Measurements from ENCODE around the gene TMEM212.
"Not testable (repeated sequence)": the region's sequence is repeated elsewhere in the genome, so short reads cannot be mapped to it uniquely, and the experiment has no call there.

Gene TMEM212

GRCh38 chr3:171835116-171835515 is 8.0 kb upstream of the TMEM212 start:
- DNase-seq (ENCODE audit: low read depth): no peak

GRCh38 chr3:171835613-171836012 is 7.5 kb upstream of the TMEM212 start:
- no peak for DNase-seq (ENCODE audit: low read depth)

GRCh38 chr3:171836855-171837254 is 6.3 kb upstream of the TMEM212 start:
- no peak for DNase-seq (ENCODE audit: low read depth)

GRCh38 chr3:171837698-171838097 is 5.5 kb upstream of the TMEM212 start:
- DNase-seq (ENCODE audit: low read depth): no peak

- peak; percentile 89 for DNase-seq (ENCODE audit: low read depth)
Measured at GRCh38 chr3:171838218-171838720, 4.9 kb upstream of the TMEM212 start.

- DNase-seq (ENCODE audit: low read depth): no peak
Measured at GRCh38 chr3:171839270-171839669, 3.9 kb upstream of the TMEM212 start.

- no peak for DNase-seq (ENCODE audit: low read depth)
Measured at GRCh38 chr3:171840445-171840810, 2.7 kb upstream of the TMEM212 start.

- no peak for DNase-seq (ENCODE audit: low read depth)
Measured at GRCh38 chr3:171840811-171841619, 2.1 kb upstream of the TMEM212 start.

- no peak for DNase-seq (ENCODE audit: low read depth)
Measured at GRCh38 chr3:171841620-171842000, 1.5 kb upstream of the TMEM212 start.

GRCh38 chr3:171844873-171845272 is 1.7 kb downstream of the TMEM212 start:
- DNase-seq (ENCODE audit: low read depth): no peak

- no peak for DNase-seq (ENCODE audit: low read depth)
Measured at GRCh38 chr3:171845481-171846284, 2.5 kb downstream of the TMEM212 start.

GRCh38 chr3:171846597-171846996 is 3.4 kb downstream of the TMEM212 start:
- no peak for DNase-seq (ENCODE audit: low read depth)

- DNase-seq (ENCODE audit: low read depth): no peak
Measured at GRCh38 chr3:171847133-171847532, 4.0 kb downstream of the TMEM212 start.

- DNase-seq (ENCODE audit: low read depth): no peak
Measured at GRCh38 chr3:171847595-171848259, 4.6 kb downstream of the TMEM212 start.

- DNase-seq (ENCODE audit: low read depth): no peak
Measured at GRCh38 chr3:171849617-171850319, 6.6 kb downstream of the TMEM212 start.

GRCh38 chr3:171850320-171850959 is 7.3 kb downstream of the TMEM212 start:
- no peak for DNase-seq (ENCODE audit: low read depth)

- no peak for DNase-seq (ENCODE audit: low read depth)
Measured at GRCh38 chr3:171850960-171851659, 8.0 kb downstream of the TMEM212 start.

- no peak for DNase-seq (ENCODE audit: low read depth)
Measured at GRCh38 chr3:171851660-171852058, 8.5 kb downstream of the TMEM212 start.

GRCh38 chr3:171854649-171855305 is 11.6 kb downstream of the TMEM212 start:
- no peak for DNase-seq (ENCODE audit: low read depth)

GRCh38 chr3:171858770-171859169 is 15.6 kb downstream of the TMEM212 start:
- not testable (repeated sequence) for DNase-seq (ENCODE audit: low read depth)

Data from stromal cell of bone marrow (primary cell).